NCI-H1694 treated with DMSO at 0.1 percent for 48 hours (cell line): Measurements from ENCODE around the gene SPOCK2.
A peak's percentile ranks its signal among the peaks of the same experiment; 100 is the strongest.
"Not testable (repeated sequence)": the region's sequence is repeated elsewhere in the genome, so short reads cannot be mapped to it uniquely, and the experiment has no call there.

Experiments
- DNase-seq: peaks from one replicate; lab custom pipeline; 2025; lab: John Stamatoyannopoulos, UW

SPOCK2 gene, protein sequence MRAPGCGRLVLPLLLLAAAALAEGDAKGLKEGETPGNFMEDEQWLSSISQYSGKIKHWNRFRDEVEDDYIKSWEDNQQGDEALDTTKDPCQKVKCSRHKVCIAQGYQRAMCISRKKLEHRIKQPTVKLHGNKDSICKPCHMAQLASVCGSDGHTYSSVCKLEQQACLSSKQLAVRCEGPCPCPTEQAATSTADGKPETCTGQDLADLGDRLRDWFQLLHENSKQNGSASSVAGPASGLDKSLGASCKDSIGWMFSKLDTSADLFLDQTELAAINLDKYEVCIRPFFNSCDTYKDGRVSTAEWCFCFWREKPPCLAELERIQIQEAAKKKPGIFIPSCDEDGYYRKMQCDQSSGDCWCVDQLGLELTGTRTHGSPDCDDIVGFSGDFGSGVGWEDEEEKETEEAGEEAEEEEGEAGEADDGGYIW

DNA sequence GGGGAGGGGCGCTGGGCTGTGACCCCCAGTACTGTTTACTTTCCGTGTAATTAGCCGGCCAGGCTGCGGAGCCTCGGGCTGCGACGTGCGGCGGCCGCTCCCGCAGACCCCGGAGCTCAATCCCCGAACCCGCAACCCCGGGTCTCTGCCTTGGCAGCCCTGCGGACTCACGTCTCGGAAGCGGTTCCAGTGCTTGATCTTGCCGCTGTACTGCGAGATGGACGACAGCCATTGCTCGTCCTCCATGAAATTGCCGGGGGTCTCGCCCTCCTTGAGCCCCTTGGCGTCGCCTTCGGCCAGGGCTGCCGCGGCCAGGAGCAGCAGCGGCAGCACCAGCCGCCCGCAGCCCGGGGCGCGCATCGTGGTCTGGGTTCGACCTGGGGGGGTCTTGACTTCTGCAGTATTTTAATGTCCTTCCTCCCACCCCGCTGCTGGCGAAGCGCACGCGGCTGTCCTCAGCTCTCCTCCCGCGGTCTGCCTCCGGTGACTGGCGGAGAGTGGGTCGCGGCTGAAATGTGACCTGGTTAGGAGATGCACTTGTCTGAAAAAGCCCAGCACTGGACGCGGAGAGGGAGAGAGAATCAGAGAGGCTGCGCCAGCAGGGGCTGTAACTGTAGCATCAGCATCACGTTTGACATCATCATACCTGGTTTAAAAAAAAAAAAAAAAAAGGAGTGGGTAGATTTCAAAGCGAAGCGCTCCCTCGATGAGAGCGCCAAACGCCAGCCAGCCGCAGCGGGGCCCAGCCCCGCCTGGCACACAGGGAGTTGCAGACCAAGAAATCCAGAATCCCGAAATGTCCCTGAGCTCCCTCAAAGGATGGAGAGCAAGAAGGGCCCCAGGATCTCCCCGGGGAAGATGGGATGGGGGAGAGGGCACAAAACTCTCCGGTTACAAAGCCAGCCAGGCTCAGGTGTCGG, at the start of gene SPOCK2:
TSS of gene SPOCK2 (minus strand) at position 583 of the 920 bp plus-strand sequence. CDS start at position 360, 223 bp downstream.
- no peak for DNase-seq

DNA sequence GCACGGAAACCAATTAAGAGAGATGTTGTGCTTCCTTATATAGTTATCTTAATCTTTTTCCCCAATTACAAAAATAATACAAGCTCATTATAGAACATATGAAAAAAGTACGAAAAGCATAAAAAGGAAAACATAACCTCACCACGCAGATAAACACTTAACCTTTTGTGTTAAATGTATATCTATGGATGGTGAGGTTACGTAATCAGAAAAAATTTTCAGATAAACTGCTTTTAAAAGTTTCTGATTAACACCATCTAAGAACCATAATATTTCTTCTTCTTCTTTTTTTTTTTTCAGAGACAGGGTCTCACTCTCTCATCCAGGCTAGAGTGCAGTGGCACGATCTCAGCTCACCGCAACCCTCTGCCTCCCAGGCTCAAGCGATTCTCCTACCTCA, 49.2 kb upstream of the SPOCK2 start:
- DNase-seq = no peak

DNA sequence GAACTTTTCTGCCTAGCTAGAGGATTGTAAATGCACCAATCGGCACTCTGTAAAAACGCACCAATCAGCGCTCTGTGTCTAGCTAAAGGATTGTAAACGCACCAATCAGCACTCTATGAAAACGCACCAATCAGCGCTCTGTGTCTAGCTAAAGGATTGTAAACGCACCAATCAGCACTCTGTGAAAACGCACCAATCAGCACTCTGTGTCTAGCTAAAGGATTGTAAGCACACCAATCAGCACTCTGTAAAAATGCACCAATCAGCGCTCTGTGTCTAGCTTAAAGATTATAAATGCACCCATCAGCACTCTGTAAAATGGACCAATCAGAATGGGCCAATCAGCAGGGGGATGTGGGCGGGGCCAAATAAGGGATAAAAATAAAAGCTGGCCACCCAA, 47.9 kb upstream of the SPOCK2 start:
- not testable (repeated sequence) for DNase-seq

DNA sequence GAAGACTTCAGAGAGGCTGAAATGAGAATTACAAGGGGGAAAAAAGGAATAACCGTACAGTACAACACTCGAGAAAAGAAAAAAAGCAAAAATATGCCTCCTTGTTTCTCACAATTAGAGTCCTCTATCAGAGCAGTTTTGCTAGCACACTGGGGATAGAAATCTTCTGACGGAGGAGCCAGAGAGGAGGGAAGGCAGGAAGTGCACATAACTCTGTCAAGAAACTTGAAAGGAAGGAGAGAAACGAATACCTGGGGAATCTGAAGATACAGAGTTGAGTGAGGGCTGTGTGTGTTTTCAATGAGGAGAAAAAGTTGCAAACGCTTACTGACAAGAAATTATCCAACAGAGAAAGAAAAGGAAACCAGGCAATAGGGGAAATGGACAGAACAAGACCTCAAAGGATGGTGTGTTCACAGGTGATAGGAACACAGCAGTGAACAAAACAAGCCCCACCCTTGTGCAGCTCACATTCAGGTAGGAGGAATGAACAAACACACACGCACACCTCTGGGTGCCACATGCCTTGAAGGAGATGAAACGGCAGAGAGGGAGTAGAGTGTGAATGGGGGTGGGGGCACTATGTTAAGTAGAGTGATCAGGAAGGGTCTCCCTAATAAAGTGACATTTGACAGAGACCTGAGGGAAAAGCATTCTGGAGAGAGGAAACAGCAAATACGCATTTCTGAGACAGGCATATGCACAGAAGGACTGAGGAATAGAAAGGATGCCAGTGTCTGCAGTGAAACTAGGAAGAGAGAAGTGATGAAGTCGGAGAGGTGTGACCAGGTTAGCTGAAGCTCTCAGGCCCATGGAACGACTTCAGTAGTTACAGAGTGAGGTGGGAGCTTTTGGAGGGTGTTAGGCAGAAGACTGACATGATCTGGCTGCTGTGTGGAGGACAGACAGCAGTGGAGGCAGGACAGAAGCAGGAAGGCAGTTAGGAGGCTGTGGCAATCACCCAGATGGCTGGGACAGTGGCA, 46.7 kb upstream of the SPOCK2 start:
- DNase-seq = no peak

DNA sequence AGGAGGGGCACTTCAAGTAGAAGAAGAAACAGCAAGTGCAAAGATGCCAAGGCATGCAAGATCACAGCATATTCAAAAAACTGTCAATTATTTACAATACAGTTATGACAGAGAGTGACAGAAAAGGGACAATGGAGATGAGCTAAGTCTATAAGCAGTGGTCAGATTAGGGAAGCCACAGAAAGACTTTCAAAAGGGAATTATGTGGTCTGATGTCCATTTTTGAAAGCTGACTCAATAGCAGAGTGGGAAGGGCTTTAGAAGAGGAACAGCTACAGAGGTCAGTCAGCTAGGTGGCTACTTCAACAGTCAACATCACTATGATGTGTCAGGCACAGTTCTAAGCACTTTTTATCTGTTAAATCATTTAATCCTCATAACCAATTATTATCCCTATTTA, 45.2 kb upstream of the SPOCK2 start:
- no peak for DNase-seq

DNA sequence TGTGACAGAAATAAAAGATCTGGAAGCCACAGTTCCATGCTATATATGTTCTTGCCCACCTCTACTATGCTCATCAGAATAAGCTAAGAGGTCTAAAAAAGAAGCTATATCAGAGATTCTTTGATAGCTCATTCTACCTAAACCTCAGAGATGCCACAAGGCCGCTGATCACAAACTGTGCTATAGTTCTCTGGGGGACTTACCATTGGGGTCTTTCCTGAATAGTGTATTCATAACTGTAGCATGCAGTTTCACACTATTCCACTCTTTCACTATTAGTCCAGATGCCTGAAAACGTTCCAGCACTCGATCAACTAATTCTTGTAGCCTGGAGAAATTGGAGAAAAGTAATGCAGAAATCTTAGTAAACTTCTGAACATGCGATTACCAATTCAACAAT, 44.5 kb upstream of the SPOCK2 start:
- no peak for DNase-seq

DNA sequence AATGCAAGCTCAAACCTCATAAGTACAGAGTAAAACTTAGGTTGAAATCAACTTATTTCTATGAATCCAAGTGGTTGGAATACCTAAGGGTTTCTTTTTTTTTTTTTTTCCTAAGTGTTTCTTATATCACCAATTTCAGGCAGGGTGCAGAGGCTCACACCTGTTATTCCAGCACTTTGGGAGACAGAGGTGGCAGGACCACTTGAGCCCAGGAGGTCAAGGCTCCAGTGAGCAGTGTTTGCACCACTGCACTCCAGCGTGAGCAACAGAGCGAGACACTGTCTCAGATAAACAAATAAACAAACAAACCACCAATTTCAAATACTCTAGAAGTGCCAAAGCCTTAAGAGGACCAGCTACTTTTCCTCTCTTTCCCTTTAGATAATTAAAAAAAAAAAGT, 39.2 kb upstream of the SPOCK2 start:
- no peak for DNase-seq

DNA sequence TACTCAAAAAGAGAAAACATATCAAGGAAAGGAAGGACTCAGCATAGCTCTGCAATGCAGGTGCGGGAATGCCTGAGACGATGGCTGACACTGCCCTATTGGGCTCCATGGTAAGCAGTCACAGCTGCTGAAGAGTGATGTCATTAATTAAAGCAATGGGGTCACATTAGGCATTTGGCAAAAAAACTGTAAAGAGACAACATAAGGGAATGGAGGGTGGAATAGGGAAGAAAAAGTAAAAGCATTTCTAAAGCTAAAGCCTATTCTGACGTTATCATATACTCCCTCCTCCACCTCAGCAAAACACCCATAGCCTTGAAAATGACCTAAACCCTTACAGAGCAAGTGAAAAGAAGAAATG, 38.5 kb upstream of the SPOCK2 start:
- no peak for DNase-seq

DNA sequence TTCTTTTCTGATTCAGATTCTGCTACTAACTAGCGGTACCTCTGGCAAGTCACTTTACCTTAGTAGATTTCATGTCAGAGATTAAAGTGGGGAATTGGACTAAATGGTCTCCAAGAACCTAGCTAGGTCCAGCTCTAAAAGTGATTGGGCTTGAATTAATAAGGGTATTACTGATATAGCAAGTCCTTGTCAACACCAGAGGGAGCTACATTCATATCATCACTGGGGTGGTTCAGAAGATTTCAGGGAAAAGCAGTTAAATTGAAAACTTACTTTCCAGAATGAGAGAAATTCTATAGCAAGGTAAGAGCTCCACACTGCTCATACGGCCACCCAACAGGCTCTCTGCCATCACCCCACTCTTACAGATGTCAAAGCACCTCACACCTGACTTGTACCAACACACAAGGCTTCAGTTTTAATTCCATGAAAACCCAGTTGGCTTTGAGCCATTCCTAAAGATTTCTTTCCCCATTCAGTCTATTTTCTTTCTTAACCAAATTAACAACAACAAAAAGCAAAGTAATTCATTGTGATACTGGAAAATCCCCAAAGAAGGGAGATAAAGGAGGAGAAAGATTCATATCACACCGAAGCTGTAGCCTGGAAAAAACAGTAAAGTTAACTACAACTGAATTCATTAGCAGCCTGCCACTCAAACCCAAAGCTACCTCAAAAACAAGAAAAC, 38.0 kb upstream of the SPOCK2 start:
- peak; percentile 17 for DNase-seq

DNA sequence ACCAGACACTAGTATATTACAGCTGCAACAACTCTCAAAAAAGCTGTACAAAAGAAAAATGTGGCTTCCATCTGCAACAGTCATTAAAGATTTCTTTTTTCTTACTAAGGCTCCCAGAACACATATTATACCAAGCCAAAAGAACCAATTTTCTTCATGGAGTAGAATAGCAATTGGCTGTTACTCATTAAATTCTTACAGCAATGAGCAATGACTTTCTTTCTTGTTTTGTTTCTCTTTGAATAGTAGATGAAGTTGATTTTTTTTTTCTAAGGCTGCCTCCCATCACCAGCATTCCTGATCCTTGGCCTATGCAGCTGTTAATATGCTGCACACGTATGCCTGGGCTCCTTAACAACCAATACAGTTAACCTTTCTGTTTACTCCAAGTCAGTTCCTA, 36.6 kb upstream of the SPOCK2 start:
- DNase-seq = no peak

DNA sequence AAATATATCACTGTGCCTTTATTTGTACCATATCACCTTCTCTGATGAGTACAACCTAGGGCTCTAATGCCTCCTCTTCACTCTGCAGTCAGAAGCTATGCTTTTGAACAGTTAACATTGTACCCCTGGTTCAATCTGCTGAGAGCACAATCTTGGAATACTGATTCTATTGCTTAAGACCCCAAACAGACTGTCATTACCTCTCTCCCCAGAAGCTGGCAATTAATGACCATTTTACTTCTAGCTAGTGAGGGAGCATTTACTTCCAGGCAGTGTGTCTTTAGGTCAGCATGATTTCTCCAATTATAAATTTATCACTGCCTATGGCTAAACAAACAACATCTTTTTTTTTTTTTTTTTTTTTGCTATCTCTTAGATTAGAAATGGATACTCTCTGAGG, 36.0 kb upstream of the SPOCK2 start:
- DNase-seq = no peak

DNA sequence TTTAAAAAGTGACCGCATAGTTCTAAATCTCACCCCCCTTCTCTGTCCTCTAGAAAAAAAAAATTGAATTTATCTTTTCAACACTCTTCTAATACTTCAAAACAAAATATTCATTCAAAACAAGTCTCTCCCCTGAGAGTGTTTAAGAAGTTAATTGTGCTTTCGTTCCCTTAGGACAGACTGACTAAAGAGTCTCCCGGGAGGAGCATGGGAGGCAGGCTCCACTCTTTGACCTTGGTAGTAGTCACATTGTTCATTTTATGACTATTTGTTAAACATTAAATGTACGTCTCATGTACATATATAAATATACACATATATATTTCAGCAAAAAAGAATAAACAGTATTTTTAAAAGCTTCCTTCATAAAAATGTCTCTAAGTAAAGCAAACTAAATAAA, 35.3 kb upstream of the SPOCK2 start:
- no peak for DNase-seq

DNA sequence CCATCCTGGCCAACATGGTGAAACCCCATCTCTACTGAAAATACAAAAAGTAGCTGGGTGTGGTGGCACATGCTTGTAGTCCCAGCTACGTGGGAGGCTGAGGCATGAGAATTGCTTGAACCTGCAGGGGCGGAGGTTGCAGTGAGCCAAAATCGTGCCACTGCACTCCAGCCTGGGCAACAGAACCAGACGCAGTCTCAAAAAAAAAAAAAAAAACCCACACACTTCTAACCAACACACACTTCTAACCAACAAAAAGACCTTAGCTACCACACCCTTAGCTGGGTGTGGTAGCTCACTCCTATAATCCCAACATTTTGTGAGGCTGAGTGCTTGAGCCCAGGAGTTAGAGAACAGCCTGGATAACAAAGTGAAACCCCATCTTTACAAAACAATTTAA, 33.9 kb upstream of the SPOCK2 start:
- no peak for DNase-seq

DNA sequence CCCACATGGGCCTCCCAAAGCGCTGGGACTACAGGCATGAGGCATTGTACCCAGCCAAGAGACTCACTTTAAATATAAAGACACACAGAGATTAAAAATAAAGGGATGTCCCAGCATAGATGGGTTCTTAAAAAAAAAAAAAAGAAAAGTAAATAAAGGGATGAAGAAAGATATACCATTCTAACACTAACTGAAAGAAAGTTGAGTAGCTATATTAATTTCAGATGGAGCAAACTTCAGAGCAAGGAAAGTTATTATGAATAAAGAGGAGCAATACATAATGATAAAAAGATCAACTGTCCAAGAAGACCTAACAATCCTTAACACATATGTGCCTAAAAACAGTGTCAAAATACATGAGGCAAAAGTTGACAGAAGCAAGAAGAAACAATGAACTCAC, 33.0 kb upstream of the SPOCK2 start:
- no peak for DNase-seq

DNA sequence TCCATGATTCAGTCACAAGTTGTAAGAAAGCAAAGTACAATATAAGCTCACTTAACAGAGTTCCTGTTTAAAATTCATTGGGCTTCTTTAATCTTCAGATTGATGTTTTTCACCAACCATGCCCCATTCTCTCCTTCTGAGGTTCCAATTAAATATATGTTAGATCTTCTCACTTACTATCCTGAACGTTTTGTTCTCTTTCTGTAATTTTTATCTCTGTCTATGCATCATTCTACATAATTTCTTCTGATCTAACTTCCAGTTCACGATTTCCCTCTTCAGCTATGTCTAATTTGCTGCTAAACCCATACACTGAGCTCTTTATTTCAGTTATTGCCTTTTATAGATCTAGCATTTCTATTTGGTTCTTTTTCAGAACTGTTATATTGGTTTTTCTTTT, 28.0 kb upstream of the SPOCK2 start:
- DNase-seq = no peak

DNA sequence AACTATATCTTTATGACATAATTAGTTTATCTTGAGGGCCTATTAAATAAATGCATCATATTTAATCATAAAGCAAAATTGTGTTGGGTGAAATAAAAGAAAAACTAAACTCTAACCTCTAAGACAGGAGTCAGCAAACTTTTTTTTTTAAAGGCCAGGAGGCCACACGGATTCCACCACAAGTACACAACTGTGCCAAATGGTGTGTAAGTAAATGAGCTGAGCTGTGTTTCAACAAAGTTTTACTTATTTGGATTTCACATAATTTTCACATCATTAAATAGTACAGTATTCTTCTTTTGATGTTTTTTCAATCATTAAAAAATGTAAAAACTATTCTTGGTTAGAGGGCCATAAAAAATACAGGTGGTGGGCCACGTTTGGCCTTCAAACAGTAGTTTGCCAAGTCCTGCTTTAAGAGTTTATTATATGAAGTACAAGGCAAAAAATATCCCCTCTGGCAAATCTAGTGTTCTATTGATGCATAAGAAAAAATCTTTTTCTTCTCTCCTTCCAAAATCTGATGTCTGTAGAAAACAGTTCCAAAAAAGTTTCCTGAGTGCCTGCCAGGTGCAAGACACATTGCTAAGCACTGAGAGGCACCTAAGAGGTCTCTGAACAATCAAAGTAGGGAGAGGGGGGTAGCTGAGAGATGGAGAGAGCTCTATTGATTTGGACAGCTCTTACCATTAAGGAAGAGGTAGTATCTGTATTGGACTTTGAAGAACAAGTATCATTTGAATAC, 26.5 kb upstream of the SPOCK2 start:
- no peak for DNase-seq

DNA sequence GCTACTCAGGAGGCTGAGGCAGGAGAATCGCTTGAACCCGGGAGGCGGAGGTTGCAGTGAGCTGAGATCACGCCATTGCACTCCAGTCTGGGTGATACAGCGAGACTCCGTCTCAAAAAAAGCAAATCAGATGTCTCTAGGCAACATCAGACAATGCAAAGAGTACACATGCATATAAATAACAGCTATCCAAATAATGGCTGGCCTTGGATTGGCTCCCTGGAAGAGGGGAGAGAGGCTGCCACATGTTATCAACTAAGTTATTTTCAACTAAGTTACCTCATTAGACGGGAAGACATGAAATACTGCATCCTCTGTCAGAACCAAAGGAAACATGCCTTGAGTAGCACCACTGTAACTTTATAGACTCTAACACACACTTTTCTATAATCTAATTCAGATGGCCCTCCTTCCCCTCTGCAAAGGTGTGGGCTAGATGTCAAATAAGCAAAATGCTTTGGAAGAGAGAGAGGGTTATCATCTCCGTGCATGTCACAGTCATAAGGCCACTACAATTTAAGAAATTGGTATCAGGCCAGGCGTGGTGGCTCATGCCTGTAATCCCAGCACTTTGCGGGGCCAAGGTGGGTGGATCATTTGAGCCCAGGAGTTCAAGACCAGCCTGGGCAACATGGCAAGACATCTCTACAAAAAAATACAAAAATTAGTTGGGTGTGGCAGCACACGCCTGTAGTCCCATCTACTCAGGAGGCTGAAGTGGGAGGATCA, 22.5 kb upstream of the SPOCK2 start:
- DNase-seq = no peak

DNA sequence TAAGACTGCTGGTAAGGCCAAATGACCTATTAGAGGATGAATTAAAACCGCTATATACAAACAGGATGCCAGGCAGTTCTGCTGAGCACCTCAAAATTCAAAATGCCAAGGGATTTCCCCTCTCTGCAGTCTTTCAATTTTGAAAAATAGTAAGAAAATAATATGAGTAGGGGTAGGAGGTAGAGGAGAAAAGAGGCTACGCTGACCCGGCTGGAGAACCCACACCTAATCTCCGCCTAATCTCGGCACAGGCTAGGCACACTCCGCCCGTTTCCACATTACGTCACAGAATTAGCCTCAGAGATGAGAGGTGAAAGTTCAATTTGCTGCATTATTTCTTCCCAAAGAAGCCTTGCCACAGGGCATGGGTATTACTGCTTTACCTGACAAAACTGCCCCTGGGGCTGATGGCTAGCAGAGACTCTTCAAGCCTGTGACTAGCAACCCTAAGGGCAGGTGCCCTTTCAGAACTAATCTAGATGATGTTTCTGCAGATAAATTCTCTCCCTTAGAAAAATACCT, 21.3 kb upstream of the SPOCK2 start:
- no peak for DNase-seq

DNA sequence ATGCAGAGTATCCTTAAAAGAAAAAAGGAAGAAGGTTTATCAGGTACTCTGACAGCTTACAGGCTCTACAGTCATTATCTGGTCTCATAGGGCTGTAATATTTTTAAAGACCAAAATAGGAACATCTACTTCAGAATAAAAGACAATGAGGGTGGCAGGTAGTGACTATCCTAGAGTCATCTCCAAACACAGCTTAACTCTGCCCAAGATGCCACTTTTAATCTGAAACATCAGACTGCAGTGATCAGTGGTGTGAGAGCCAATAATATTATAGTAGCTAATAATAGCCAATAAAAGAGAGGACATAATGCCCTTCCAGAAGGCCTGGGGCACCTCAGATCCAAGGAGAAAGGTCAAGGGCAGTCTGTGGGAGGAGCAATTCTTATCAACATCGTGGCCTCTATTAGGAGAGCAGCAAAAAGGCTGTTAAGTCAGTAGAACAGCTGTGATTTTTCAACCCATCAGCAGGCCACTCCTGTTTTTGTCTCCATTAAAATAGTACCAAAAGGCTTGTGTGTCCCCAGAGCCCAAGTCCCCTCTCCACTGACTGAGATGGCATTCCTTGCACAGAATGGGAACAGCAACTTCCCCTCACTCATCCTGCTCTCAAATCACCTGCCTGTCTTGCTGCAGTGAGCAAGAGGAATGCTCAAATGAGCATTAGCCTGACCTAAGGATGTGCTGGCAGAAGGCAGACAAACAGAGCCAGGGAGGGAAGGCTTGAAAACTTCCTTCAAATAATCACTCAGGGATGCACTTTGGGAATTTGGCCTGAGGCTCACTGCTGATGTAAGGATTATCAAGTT, 20.7 kb upstream of the SPOCK2 start:
- DNase-seq = no peak
